ENCODE results near the gene NPAS2.

Gene NPAS2

DNA sequence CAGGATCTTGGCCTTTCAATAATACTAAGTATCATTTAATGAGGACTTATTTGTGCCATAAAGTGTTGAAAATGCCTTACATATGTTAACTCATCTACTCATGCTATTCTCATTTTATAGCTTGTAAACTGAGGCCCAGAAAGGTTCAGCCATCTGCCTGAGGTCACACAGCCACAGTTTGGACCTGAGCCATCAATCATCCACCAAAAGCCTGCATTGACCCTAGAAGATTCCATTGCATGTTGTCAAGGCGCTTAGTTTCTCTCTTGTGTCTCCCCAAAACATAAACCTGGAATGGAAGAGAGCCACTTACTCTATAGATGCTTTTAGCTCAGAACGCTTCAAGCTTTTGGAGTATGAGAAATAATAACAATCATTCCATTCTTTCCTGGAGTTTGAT is 26.8 kb downstream of the NPAS2 start:
- H3K36me3 ChIP-seq: no peaks in the 10 kb centered on the region
- intact Hi-C loops (cut with DNase I; ENCODE audit: low total_unique reads): no loop called here
- no peaks in the 10 kb centered on the region for H3K27me3 ChIP-seq
- H3K4me1 ChIP-seq: peaks cover 0 to 9% (median 0%) of the 10 kb centered on the region in 4 donors
- H3K27ac ChIP-seq: no peak overlapping the region
- no peaks in the 10 kb centered on the region for H3K9me3 ChIP-seq
- H3K4me3 ChIP-seq: no peak overlapping the region
- TF ChIP-seq, protein P1, sequence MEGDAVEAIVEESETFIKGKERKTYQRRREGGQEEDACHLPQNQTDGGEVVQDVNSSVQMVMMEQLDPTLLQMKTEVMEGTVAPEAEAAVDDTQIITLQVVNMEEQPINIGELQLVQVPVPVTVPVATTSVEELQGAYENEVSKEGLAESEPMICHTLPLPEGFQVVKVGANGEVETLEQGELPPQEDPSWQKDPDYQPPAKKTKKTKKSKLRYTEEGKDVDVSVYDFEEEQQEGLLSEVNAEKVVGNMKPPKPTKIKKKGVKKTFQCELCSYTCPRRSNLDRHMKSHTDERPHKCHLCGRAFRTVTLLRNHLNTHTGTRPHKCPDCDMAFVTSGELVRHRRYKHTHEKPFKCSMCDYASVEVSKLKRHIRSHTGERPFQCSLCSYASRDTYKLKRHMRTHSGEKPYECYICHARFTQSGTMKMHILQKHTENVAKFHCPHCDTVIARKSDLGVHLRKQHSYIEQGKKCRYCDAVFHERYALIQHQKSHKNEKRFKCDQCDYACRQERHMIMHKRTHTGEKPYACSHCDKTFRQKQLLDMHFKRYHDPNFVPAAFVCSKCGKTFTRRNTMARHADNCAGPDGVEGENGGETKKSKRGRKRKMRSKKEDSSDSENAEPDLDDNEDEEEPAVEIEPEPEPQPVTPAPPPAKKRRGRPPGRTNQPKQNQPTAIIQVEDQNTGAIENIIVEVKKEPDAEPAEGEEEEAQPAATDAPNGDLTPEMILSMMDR (IDR thresholded peaks at IDR 0.05): no peak
- no peak for DNase-seq

DNA sequence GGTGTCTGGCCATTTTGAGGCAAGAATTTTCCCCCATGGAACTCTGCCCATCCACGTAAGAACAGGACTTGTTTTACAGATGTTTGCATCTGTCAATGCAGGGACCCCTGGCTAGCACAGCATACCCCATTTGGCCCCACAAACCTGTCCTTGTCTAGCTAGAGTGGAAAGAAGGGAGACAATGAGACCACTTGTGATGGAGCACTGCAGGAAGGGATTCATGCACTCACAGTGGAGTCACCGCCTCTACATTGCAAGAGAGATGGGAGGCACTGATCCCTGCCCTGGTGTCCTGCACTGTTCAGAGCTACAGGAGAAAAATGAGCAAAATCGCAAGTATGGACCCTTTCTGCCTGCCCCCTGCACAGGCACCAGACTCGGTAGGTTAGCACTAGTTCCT is 32.5 kb downstream of the NPAS2 start:
- intact Hi-C loops (cut with DNase I; ENCODE audit: low total_unique reads): no loop called here
- no peaks in the 10 kb centered on the region for H3K4me1 ChIP-seq
- no peaks in the 10 kb centered on the region for H3K27me3 ChIP-seq
- no peak overlapping the region for H3K4me3 ChIP-seq
- H3K9me3 ChIP-seq: no peaks in the 10 kb centered on the region
- DNase-seq: no peak
- TF ChIP-seq, protein P1 (IDR thresholded peaks at IDR 0.05): no peak
- H3K36me3 ChIP-seq: no peaks in the 10 kb centered on the region
- no peak overlapping the region for H3K27ac ChIP-seq

DNA sequence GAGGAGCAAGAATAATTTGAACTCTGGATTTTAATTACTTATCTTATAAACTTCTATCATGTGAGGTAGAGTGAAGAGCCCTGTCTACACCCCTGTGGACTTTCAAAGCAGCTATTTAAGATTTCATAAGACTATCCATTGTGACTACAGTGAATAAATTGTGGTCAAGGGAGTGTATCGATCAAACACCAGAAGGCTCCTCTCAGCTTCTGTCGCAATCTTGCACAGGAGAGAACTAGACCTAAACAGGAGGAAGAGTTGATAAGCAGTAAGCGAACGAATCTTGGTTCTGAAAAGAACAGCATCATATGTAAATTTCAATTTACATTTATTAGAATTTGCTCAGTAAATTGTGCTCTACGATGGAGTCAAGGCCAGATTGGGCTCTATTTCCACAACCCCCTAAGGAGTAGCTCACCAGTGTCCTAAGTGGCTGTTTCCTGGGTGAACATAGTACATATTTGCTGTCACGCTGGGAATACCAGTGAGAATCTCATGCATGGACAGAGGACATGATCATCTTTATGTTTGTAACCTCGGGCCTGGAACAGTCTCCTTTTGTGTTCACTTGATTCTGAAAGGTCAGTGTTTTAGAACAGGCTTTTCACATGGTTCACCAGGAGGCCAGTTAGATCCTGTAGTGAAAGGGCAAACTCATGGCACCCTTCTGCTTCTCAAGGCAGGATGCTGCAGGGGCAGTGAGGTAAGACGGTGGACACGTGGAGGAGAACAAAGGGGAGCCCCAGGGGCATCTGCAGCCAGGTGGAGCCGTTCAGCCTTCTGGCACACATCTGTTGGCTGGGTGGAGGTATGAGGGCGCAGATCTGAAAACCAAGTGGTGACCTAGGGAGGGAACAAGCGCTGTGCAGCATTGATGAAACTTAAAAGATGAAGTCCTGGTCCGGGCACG is 33.3 kb downstream of the NPAS2 start:
- intact Hi-C loops (cut with DNase I; ENCODE audit: low total_unique reads): no loop called here
- TF ChIP-seq, protein P1 (IDR thresholded peaks at IDR 0.05): no peak
- no peaks in the 10 kb centered on the region for H3K4me1 ChIP-seq
- H3K27ac ChIP-seq: no peak overlapping the region
- H3K27me3 ChIP-seq: no peaks in the 10 kb centered on the region
- no peak overlapping the region for H3K4me3 ChIP-seq
- no peaks in the 10 kb centered on the region for H3K9me3 ChIP-seq
- no peak for DNase-seq
- H3K36me3 ChIP-seq: no peaks in the 10 kb centered on the region

DNA sequence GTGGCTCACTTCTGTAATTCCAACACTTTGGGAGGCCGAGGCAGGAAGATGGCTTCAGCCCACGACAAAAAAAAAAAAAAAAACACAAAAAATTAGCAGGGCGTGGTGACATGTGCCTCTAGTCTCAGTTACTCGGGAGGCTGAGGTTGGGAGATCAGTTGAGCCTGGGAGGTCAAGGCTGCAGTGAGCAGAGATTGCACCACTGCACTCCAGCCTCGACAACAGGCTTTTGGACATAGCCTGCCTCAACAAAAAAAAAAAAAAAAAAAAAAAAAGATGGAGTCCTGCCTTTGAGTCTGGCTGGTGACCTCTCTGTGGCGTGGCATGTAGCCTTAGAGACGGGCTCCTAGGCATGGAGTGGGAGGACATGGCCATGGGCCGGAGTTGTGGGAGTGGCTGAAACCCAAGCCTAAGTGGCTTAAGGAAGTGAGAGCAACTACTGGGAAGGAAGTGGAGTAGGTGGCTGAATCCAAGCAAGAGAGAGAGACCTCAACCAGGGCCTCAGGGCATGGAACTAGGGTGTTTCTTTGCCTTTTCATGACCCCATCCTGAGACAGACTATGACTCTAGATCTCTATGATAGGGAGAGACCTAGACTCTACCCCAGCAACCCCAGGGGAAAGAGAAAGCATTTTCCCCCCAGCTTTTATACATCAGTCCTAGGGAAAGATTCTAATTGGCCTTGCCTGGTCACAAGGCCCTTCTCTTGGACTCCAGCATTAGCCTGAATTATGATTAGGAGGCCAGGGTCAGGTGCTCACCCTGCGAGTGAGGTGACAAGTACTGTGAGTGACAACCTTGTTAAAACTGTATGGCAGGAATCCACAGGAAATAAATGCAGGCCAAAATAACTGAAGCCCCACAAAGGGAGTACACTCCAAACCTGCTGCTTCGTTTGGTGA is 34.2 kb downstream of the NPAS2 start:
- no peak for DNase-seq
- H3K4me3 ChIP-seq: no peak overlapping the region
- no peaks in the 10 kb centered on the region for H3K9me3 ChIP-seq
- no peaks in the 10 kb centered on the region for H3K4me1 ChIP-seq
- no peak overlapping the region for H3K27ac ChIP-seq
- TF ChIP-seq, protein P1 (IDR thresholded peaks at IDR 0.05): no peak
- no peaks in the 10 kb centered on the region for H3K27me3 ChIP-seq
- no peaks in the 10 kb centered on the region for H3K36me3 ChIP-seq
- intact Hi-C loops (cut with DNase I; ENCODE audit: low total_unique reads): no loop called here

DNA sequence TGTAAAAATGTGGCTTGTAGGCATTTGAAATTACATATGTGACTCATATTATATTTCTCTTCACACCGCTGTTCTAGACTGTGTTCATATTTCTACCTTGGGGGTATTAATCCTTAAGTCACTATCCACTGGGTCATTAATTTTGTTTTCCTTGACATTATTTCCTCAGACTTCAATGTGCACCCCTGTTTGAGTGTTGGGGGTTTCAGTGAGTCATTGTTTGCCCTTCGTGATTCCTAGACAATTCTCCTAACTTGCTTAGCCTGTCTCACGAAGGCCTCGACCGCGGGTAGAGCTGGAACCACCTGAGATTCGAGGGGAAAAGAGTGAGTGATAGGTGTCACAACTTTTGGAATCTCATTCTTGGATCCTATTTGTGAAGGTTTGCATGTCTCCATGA is 35.1 kb downstream of the NPAS2 start:
- no peaks in the 10 kb centered on the region for H3K4me1 ChIP-seq
- TF ChIP-seq, protein P1 (IDR thresholded peaks at IDR 0.05): no peak

More for the DNA sequence above, 35.1 kb downstream of the NPAS2 start:
- Histone ChIP-seq H3K9me3 (no peaks in the 10 kb centered on the region), H3K4me3 (no peak overlapping the region), H3K27me3 (no peaks in the 10 kb centered on the region), H3K27ac (no peak overlapping the region), H3K36me3 (no peaks in the 10 kb centered on the region)
- intact Hi-C loops (cut with DNase I; ENCODE audit: low total_unique reads): no loop called here
- DNase-seq: no peak

Measured in tibial artery (tissue), 4 donors.